ENCODE data around the gene NKAIN2.
"Not testable (repeated sequence)": the region's sequence is repeated elsewhere in the genome, so short reads cannot be mapped to it uniquely, and the experiment has no call there.

NKAIN2 gene

GRCh38 chr6:124010574-124010973 is 206.9 kb downstream of the NKAIN2 start:
- no peak for DNase-seq (ENCODE audit: extremely low read depth, low read depth)

GRCh38 chr6:124011180-124011579 is 207.5 kb downstream of the NKAIN2 start:
- DNase-seq (ENCODE audit: extremely low read depth, low read depth), result no peak
- TF ChIP-seq, protein P1, sequence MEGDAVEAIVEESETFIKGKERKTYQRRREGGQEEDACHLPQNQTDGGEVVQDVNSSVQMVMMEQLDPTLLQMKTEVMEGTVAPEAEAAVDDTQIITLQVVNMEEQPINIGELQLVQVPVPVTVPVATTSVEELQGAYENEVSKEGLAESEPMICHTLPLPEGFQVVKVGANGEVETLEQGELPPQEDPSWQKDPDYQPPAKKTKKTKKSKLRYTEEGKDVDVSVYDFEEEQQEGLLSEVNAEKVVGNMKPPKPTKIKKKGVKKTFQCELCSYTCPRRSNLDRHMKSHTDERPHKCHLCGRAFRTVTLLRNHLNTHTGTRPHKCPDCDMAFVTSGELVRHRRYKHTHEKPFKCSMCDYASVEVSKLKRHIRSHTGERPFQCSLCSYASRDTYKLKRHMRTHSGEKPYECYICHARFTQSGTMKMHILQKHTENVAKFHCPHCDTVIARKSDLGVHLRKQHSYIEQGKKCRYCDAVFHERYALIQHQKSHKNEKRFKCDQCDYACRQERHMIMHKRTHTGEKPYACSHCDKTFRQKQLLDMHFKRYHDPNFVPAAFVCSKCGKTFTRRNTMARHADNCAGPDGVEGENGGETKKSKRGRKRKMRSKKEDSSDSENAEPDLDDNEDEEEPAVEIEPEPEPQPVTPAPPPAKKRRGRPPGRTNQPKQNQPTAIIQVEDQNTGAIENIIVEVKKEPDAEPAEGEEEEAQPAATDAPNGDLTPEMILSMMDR (IDR thresholded peaks at IDR 0.05; ENCODE audit: low read depth, low read length), result no peak

More at GRCh38 chr6:124010574-124010973, 206.9 kb downstream of the NKAIN2 start:
- TF ChIP-seq, protein P1 (IDR thresholded peaks at IDR 0.05; ENCODE audit: low read depth, low read length), result no peak

- DNase-seq (ENCODE audit: extremely low read depth, low read depth), result not testable (repeated sequence)
Measured at GRCh38 chr6:124022051-124022450, 218.4 kb downstream of the NKAIN2 start.

GRCh38 chr6:124022641-124023040 is 219.0 kb downstream of the NKAIN2 start:
- no peak for DNase-seq (ENCODE audit: extremely low read depth, low read depth)
- TF ChIP-seq, protein P1 (IDR thresholded peaks at IDR 0.05; ENCODE audit: low read depth, low read length), result no peak

DNA sequence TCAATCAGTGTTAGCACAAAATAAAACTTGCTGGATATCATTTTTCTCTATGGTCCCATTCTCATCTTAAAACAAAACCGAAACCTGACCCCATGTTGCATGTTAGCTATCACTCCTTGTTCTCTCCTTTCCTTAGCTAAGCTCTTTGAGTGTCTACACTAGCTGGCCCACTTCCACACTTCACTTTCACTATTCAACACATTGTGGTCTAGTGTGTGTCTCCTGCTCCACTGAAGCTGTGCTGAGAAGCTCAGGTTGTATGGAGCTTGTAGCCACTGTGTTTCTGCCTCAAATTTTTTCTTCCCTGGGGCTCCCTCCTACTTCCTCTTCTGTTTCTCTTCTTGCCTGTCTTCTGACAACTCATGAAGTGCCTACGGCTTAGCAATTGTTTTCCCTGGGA is 223.0 kb downstream of the NKAIN2 start:
- no peak for DNase-seq (ENCODE audit: extremely low read depth, low read depth)
- TF ChIP-seq, protein P1 (IDR thresholded peaks at IDR 0.05; ENCODE audit: low read depth, low read length), result no peak

DNA sequence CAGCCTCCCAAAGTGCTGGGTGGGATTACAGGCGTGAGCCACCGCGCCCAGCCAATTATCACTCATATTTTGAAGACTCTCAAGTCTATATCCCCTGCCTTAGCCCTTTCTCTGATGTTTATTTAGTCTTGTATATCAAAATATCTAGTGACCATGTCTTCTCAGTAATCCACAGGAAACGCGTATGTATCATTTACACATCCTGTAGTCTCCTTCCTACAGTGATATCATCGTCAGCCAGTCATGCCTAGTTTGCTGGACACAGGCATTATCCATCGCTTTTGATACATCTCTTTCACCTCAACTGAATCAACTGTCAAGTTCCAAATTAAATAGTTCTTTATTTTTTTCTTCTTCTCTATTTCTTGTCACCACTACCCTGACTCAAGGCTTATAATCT is 223.7 kb downstream of the NKAIN2 start:
- TF ChIP-seq, protein P1 (IDR thresholded peaks at IDR 0.05; ENCODE audit: low read depth, low read length), result no peak
- no peak for DNase-seq (ENCODE audit: extremely low read depth, low read depth)

- no peak for DNase-seq (ENCODE audit: extremely low read depth, low read depth)
- TF ChIP-seq, protein P1 (IDR thresholded peaks at IDR 0.05; ENCODE audit: low read depth, low read length), result no peak
Measured at GRCh38 chr6:124028117-124028516, 224.5 kb downstream of the NKAIN2 start.

- TF ChIP-seq, protein P1 (IDR thresholded peaks at IDR 0.05; ENCODE audit: low read depth, low read length), result no peak
- DNase-seq (ENCODE audit: extremely low read depth, low read depth), result no peak
Measured at GRCh38 chr6:124029567-124029966, 225.9 kb downstream of the NKAIN2 start.
